ENCODE measurements around the gene PNLIP.

PNLIP gene

DNA sequence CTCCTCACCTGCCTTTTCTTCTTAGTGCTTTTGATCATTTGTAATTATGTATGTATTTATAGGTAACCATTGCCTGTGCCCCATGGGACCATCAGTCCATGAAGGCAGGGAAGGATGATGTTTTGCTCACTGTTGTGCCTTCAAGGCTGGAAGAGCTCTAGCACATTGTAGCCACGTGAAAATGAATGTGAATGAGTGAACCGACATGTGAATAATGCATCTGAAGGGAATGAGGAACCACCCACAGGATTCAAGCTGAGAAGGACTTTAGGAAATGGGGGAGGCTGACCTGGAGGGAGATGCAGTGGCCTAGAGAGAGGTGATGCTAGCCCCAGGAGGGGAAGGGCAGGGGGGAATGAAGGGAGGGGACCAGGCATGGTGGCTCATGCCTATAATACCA is 69.1 kb downstream of the PNLIP start:
- DNase-seq (ENCODE audit: low read depth, low spot score): no peak

DNA sequence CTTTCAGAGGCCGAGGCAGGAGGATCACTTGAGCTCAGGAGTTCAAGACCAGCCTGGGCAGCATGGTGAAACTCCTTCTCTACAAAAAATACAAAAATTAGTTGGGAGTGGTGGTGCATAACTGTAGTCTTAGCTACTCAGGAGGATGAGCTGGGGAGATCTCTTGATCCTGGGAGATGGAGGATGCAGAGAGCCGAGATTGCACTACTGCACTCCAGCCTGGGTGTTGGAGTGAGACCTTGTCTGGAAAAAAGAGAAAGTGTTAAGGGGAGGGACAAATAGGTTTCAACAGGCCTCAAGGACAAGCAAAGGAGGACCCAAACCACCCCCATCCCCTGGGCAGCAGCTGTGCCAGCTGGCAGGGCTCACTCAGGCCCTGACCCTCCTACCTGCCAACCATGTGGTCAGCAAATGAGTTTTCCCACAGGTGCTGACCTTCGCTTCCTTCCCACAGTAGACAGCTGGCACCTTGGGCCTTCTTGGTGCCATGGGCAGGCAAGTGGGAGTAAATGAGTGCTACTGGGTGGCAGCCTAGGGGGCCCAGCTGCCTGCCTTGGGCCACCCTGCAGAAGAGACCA is 69.6 kb downstream of the PNLIP start:
- no peak for DNase-seq (ENCODE audit: low read depth, low spot score)
